Uterus (tissue), 4 donors: ENCODE measurements around the gene KIF1A. TPM values are rescaled to one million over a fixed set of nuclear protein-coding genes. Genes with fewer than 3 reads are reported as not detected.

Experiments used
- DNase-seq, 2 donors: peaks; one replicate each; pipeline ENCODE4 v3.0.0-alpha.2; 2019 to 2020
- H3K27ac ChIP-seq, 2 donors: fragments of 200-600 bp; sonication (generic); 1 replicate in 1 of 2; 2 replicates in 1 of 2; pipeline ENCODE4 v1.5.1; 2016 to 2018
- H3K27me3 ChIP-seq, 2 donors: fragments of 200-600 bp; sonication (generic); one replicate each; pipeline ENCODE4 v1.5.1; 2018 to 2019; ENCODE audit warnings: control low read depth in 1 of 2
- H3K36me3 ChIP-seq, 2 donors: fragments of 200-600 bp; sonication (generic); one replicate each; pipeline ENCODE4 v1.5.1; 2019; ENCODE audit warnings: control low read depth in 1 of 2
- H3K4me1 ChIP-seq, 2 donors: fragments of 200-600 bp; sonication (generic); one replicate each; pipeline ENCODE4 v1.5.1; 2018 to 2019; ENCODE audit warnings: control low read depth in 1 of 2
- H3K4me3 ChIP-seq, 2 donors: fragments of 200-600 bp; sonication (generic); 1 replicate in 1 of 2; 2 replicates in 1 of 2; pipeline ENCODE4 v1.5.1; 2018 to 2019; ENCODE audit warnings: mild to moderate bottlenecking in 1 of 2
- H3K9me3 ChIP-seq, 2 donors: fragments of 200-600 bp; sonication (generic); one replicate each; pipeline ENCODE4 v1.5.1; 2019; ENCODE audit warnings: control low read depth in 1 of 2
- POLR2A ChIP-seq, 2 donors: fragments of 450-650 bp; IDR thresholded peaks; one replicate each; pipeline ENCODE4 v1.6.1; 2016; ENCODE audit warnings: antibody characterized with exemption in 2 of 2, mild to moderate bottlenecking in 1 of 2, moderate library complexity in 1 of 2
- intact Hi-C: fragments of 100-400 bp; cut with DNase I; formaldehyde crosslinking; loops from one replicate; pipeline ENCODE4 v1.15.1; 2023; ENCODE audit warnings: low total_unique reads
- total RNA-seq, 4 donors: library from RNA; depleted of rRNA in 3 of 4; stranded (reverse); fragments of >200 nt in 3 of 4; gene quantifications; one replicate each; pipeline versions ENCODE4 v1.1.0 to v1.2.4, GENCODE V29; 2014 to 2023
- TF ChIP-seq, protein P1 (sequence below), 4 experiments: fragments of 200-600 bp in 2 of 4; fragments of 450-650 bp in 2 of 4; sonication (generic) in 2 of 4; IDR thresholded peaks; one replicate each; pipeline ENCODE4 v1.5.1; 2016 to 2019; ENCODE audit warnings: antibody characterized with exemption in 4 of 4, mild to moderate bottlenecking in 2 of 4, moderate library complexity in 1 of 4
- donor health status: DM: yes; HTN: yes; CAD: no.

Gene KIF1A
- total RNA-seq, 4 donors from 2014 or later: 0.37 to 12.9 TPM; not detected in 2

DNA sequence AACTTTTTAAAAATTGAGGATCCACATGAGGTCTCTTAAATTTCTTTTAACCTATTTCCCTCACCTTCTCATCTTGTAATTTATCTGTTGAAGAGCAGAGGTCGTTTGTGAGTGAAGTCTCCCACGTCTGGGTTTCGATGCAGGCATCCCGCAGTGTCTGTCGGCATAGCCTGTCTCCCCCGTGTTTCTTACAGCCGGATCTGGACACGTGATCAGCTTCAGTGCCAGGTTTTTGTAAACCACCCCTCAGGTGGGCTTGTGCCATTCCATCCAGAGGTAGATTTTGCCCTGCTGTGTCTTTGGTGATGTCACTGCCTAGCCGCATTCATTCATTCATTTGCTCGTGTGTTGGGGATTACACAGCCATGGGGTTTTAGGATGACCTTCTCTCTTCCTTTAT lies 112.2 kb downstream of the KIF1A start:
- DNase-seq: no peak
- intact Hi-C loops: no loop called here
- TF ChIP-seq POLR2A (IDR thresholded peaks at IDR 0.05): no peak
- TF ChIP-seq, protein P1, sequence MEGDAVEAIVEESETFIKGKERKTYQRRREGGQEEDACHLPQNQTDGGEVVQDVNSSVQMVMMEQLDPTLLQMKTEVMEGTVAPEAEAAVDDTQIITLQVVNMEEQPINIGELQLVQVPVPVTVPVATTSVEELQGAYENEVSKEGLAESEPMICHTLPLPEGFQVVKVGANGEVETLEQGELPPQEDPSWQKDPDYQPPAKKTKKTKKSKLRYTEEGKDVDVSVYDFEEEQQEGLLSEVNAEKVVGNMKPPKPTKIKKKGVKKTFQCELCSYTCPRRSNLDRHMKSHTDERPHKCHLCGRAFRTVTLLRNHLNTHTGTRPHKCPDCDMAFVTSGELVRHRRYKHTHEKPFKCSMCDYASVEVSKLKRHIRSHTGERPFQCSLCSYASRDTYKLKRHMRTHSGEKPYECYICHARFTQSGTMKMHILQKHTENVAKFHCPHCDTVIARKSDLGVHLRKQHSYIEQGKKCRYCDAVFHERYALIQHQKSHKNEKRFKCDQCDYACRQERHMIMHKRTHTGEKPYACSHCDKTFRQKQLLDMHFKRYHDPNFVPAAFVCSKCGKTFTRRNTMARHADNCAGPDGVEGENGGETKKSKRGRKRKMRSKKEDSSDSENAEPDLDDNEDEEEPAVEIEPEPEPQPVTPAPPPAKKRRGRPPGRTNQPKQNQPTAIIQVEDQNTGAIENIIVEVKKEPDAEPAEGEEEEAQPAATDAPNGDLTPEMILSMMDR (IDR thresholded peaks at IDR 0.05): no peak
- Histone ChIP-seq H3K4me3 (no peak overlapping the region), H3K36me3 (no peaks in the 10 kb centered on the region), H3K9me3 (no peaks in the 10 kb centered on the region), H3K27me3 (no peaks in the 10 kb centered on the region), H3K27ac (no peak overlapping the region), H3K4me1 (no peaks in the 10 kb centered on the region)

DNA sequence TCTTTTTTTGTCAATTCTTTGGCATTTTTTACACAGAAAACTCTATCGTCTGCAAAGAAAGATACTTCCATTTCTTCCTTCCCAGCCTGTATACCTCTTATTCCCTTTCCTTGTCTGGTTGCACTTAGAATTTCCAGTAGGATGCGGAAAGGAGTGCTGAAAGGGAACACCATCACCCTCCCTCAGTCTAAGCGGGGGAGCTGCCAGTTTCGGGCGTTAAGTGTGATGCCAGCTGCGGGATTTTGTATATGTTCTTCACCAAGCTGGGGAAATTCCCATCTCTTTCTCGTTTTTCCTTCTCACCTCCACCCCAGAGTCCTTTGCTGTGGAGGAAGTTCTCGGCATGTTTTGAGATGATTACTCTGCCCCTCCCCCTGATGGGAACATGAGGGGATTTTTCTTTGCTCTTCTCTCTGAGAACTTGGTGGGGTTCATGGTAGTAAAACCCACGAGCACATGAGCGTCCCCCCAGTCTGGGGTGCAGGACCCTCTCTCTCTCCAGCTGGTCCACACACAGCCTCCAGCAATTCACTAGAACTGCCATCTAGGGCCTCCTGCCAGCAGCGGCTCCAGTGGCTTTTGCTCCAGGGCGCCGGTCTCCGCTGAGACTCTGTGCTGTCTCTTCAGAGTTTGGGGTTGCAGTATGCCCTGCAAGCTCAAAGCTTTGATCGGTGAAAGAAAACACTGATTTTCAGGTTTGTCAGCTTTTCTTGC lies 112.8 kb downstream of the KIF1A start:
- no peak for TF ChIP-seq POLR2A (IDR thresholded peaks at IDR 0.05)
- TF ChIP-seq, protein P1 (IDR thresholded peaks at IDR 0.05): no peak
- H3K27me3 ChIP-seq: no peaks in the 10 kb centered on the region
- H3K4me3 ChIP-seq: no peak overlapping the region
- H3K36me3 ChIP-seq: no peaks in the 10 kb centered on the region
- H3K9me3 ChIP-seq: no peaks in the 10 kb centered on the region
- DNase-seq: no peak
- H3K4me1 ChIP-seq: no peaks in the 10 kb centered on the region
- H3K27ac ChIP-seq: no peak overlapping the region
- intact Hi-C loops: no loop called here

DNA sequence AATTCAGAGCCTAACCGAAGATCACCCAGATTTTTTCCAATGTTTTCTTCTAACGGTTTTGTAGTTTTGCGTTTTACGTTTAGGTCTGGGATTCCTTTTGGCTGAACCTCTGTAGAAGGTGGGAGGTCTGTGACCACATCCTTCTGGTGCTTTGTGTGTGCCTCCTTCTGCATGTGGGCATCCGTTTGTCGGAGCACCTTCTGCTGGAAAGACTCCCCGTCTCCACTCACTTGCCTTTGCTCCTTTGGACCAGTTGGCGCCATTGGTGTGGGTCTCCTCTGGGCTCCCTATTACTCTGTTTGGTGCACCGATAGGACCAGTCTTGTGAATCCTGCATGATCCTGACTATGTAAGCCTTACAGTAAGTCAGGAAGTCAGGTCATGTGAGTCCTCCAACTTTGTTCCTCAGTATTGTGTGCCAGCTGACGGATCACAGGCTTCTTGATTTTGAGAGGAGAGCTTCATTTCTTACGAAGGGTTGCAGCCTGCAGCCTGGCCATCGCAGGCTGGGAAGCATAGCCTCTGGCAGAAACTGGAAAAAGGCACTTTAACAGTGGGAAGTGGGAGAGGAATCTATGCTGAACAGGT lies 114.7 kb downstream of the KIF1A start:
- TF ChIP-seq, protein P1 (IDR thresholded peaks at IDR 0.05): no peak
- no peak for TF ChIP-seq POLR2A (IDR thresholded peaks at IDR 0.05)
- Histone ChIP-seq H3K4me3 (no peak overlapping the region), H3K27ac (no peak overlapping the region), H3K9me3 (no peaks in the 10 kb centered on the region), H3K27me3 (no peaks in the 10 kb centered on the region), H3K4me1 (no peaks in the 10 kb centered on the region), H3K36me3 (no peaks in the 10 kb centered on the region)
- DNase-seq: no peak
- intact Hi-C loops: no loop called here

DNA sequence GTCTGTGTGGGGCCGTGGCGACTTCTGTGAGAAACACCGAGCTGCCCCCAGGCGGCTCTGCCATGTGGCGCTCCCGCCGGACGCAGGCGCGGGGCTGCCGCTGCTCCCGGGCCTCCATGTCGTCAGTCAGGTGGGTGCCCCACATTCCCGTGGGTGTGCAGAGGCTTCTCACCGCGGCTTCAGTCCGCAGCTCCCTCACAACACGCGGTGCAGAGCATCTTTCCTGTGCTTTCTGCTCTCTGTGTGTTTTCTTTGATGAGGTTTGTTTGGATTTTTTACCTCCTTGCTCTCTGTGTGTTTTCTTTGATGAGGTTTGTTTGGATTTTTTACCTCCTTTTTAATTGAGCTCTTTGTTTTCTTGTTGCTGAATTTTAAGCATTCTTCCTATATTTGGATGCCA lies 115.4 kb downstream of the KIF1A start:
- no peaks in the 10 kb centered on the region for H3K4me1 ChIP-seq
- DNase-seq: no peak
- TF ChIP-seq POLR2A (IDR thresholded peaks at IDR 0.05): no peak
- TF ChIP-seq, protein P1 (IDR thresholded peaks at IDR 0.05): no peak
- no peak overlapping the region for H3K4me3 ChIP-seq
- no peaks in the 10 kb centered on the region for H3K27me3 ChIP-seq
- no peaks in the 10 kb centered on the region for H3K9me3 ChIP-seq
- intact Hi-C loops: no loop called here
- H3K36me3 ChIP-seq: no peaks in the 10 kb centered on the region
- H3K27ac ChIP-seq: no peak overlapping the region
